ENCODE data around the gene COX6B1. TPM values are rescaled to one million over a fixed set of nuclear protein-coding genes. Genes with fewer than 3 reads are reported as not detected.

The COX6B1 gene
- polyA plus RNA-seq, 6 donors from 2014 or later = 623 to 732 (median 678) TPM

DNA sequence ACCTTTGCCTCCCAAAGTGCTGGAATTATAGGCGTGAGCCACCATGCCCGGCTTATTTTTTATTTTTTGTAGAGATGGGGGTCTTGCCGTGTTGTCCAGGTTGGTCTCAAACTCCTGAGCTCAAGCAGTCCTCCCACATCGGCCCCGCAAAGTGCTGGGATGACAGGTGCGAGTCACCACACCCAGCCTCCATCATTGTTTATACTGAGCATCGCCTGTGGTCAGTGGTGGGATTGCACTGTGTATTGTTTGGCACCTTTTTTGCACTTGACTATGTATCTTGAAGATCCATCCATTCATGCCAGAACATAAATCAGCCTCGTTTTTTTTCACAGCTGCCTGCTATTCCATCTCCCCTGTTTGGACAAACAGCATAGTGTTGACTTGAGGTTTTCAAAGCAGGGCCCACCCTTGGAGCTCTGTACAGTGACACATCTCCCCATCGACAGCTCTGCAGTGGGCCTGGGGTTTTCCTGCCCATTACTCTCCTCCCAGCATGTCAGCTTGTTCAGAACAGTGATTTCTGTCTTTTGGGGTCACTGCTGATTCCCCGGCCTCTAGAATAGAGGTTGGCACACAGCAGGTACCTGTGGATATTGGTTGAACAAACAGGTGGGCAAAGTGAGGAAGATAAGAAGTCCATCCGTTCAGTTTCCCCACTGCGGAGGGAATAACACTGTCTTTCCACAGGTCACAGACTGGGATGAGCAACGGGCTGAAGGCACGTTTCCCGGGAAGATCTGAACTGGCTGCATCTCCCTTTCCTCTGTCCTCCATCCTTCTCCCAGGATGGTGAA, 10.0 kb downstream of the COX6B1 start:
- peaks cover 0 to 6% (median 5%) of the 10 kb centered on the region in 3 donors for H3K4me1 Mint-ChIP-seq
- peak overlapping the region in 1 of 6 donors; percentile 56 for H3K27ac Mint-ChIP-seq
- peaks cover 10 to 20% of the 10 kb centered on the region in 2 donors for H3K36me3 Mint-ChIP-seq
- H3K27me3 Mint-ChIP-seq = no peaks in the 10 kb centered on the region
- no peak for ATAC-seq (ENCODE audit: low read depth in 2 of 2)
- H3K9me3 Mint-ChIP-seq = no peaks in the 10 kb centered on the region
- H3K4me3 Mint-ChIP-seq = no peak overlapping the region
- DNase-seq = no peak

- Mint-ChIP-seq H3K36me3 (peaks cover 0 to 8% of the 10 kb centered on the region in 2 donors), H3K4me1 (peaks cover 0 to 7% (median 0%) of the 10 kb centered on the region in 3 donors), H3K9me3 (no peaks in the 10 kb centered on the region), H3K4me3 (no peak overlapping the region), H3K27ac (peak overlapping the region in 1 of 6 donors; percentile 79), H3K27me3 (no peaks in the 10 kb centered on the region)
- DNase-seq (no peak), ATAC-seq (ENCODE audit: low read depth in 2 of 2) (no peak)
Measured at GRCh38 chr19:35661995-35662340, 13.8 kb downstream of the COX6B1 start.

- H3K9me3 Mint-ChIP-seq = no peaks in the 10 kb centered on the region
- H3K36me3 Mint-ChIP-seq = no peaks in the 10 kb centered on the region
- H3K4me3 Mint-ChIP-seq = no peak overlapping the region
Measured at GRCh38 chr19:35663981-35664380, 15.9 kb downstream of the COX6B1 start.

GRCh38 chr19:35665157-35665556, 17.0 kb downstream of the COX6B1 start:
- Mint-ChIP-seq H3K27ac (no peak overlapping the region), H3K4me1 (peaks cover 0 to 7% (median 0%) of the 10 kb centered on the region in 3 donors), H3K9me3 (peaks cover 0 to 3% (median 0%) of the 10 kb centered on the region in 7 donors), H3K36me3 (no peaks in the 10 kb centered on the region), H3K4me3 (no peak overlapping the region), H3K27me3 (peaks cover 0 to 8% (median 6%) of the 10 kb centered on the region in 3 donors)
- no peak for ATAC-seq (ENCODE audit: low read depth in 2 of 2)
- no peak for DNase-seq

More at GRCh38 chr19:35663981-35664380, 15.9 kb downstream of the COX6B1 start:
- ATAC-seq (ENCODE audit: low read depth in 2 of 2) (no peak), DNase-seq (no peak)
- Mint-ChIP-seq H3K4me1 (peaks cover 0 to 3% (median 0%) of the 10 kb centered on the region in 3 donors), H3K27me3 (no peaks in the 10 kb centered on the region), H3K27ac (no peak overlapping the region)

DNA sequence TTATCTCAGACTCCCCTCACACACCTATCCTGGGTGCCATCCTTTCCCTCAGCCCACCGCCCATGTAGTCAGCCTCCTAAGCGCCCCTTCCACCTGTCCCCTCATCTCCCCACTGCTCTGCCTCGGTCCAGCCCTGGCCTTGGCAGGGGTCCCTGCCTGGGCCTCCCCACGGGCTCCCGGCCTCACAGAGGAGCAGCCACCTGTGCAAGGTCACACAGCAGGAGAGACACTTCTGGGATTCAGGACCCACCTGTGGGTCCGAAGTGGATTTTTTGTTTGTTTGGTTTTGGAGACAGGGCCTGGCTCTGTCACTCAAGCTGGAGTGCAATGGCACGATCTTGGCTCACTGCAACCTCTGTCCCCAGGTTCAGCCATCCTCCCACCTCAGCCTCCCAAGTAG, 17.5 kb downstream of the COX6B1 start:
- Mint-ChIP-seq H3K9me3 (peaks cover 0 to 3% (median 0%) of the 10 kb centered on the region in 7 donors), H3K36me3 (no peaks in the 10 kb centered on the region), H3K4me1 (peaks cover 0 to 7% (median 0%) of the 10 kb centered on the region in 3 donors), H3K27ac (no peak overlapping the region), H3K27me3 (peaks cover 0 to 12% (median 8%) of the 10 kb centered on the region in 3 donors), H3K4me3 (no peak overlapping the region)
- no peak for DNase-seq
- ATAC-seq (ENCODE audit: low read depth in 2 of 2) = no peak

GRCh38 chr19:35666251-35666913, 18.3 kb downstream of the COX6B1 start, which contains the start of gene UPK1A:
Gene UPK1A (plus strand): TSS chr19:35666517. CDS start chr19:35666813, 296 bp downstream.
- peaks cover 0 to 7% (median 0%) of the 10 kb centered on the region in 3 donors for H3K4me1 Mint-ChIP-seq
- H3K27me3 Mint-ChIP-seq = peaks cover 0 to 16% (median 14%) of the 10 kb centered on the region in 3 donors
- no peaks in the 10 kb centered on the region for H3K36me3 Mint-ChIP-seq
- no peak for ATAC-seq (ENCODE audit: low read depth in 2 of 2)
- DNase-seq = no peak
- peak within 1 kb of the TSS in 1 of 6 donors; percentile 94 for H3K27ac Mint-ChIP-seq
- H3K9me3 Mint-ChIP-seq = peaks cover 0 to 3% (median 0%) of the 10 kb centered on the region in 7 donors
- H3K4me3 Mint-ChIP-seq = no peak within 1 kb of the TSS

DNA sequence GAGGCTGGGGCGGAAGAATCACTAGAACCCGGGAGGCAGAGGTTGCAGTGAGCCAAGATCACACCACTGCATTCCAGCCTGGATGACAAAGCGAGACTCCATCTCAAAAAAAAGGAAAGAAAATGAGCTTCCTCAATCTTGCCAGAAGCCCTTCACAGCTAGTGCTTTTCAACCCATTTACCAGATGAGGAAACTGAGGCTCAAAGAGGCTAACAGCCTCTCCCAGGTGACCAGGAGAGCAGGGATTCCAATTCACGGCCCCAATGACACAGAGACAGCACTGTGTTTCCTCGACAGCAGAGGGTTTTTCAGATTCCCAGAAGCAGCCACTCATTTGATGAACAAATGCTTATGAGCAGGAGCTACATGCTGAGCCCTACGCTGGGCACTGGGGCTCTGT, 21.4 kb downstream of the COX6B1 start:
- H3K36me3 Mint-ChIP-seq = peaks cover 0 to 6% of the 10 kb centered on the region in 2 donors
- H3K4me3 Mint-ChIP-seq = no peak overlapping the region

GRCh38 chr19:35669974-35670373, 21.9 kb downstream of the COX6B1 start:
- no peak for DNase-seq
- Mint-ChIP-seq H3K4me1 (peaks cover 3 to 13% (median 7%) of the 10 kb centered on the region in 3 donors), H3K27ac (peak overlapping the region in 1 of 6 donors; percentile 20), H3K36me3 (peaks cover 0 to 6% of the 10 kb centered on the region in 2 donors), H3K27me3 (peaks cover 18 to 44% (median 36%) of the 10 kb centered on the region in 3 donors), H3K9me3 (peaks cover 0 to 3% (median 0%) of the 10 kb centered on the region in 7 donors), H3K4me3 (no peak overlapping the region)
- ATAC-seq (ENCODE audit: low read depth in 2 of 2) = no peak

More for the DNA sequence above, 21.4 kb downstream of the COX6B1 start:
- ATAC-seq (ENCODE audit: low read depth in 2 of 2) (no peak), DNase-seq (no peak)
- Mint-ChIP-seq H3K27ac (peak overlapping the region in 1 of 6 donors; percentile 20), H3K9me3 (peaks cover 0 to 3% (median 0%) of the 10 kb centered on the region in 7 donors), H3K4me1 (peaks cover 3 to 13% (median 7%) of the 10 kb centered on the region in 3 donors), H3K27me3 (peaks cover 18 to 42% (median 36%) of the 10 kb centered on the region in 3 donors)

GRCh38 chr19:35670686-35671085, 22.6 kb downstream of the COX6B1 start:
- H3K4me3 Mint-ChIP-seq = no peak overlapping the region
- ATAC-seq (ENCODE audit: low read depth in 2 of 2) = no peak

GRCh38 chr19:35671818-35672217, 23.7 kb downstream of the COX6B1 start:
- H3K4me3 Mint-ChIP-seq = no peak overlapping the region

More at GRCh38 chr19:35670686-35671085, 22.6 kb downstream of the COX6B1 start:
- H3K27ac Mint-ChIP-seq = no peak overlapping the region
- peaks cover 0 to 3% (median 0%) of the 10 kb centered on the region in 7 donors for H3K9me3 Mint-ChIP-seq
- peaks cover 18 to 46% (median 39%) of the 10 kb centered on the region in 3 donors for H3K27me3 Mint-ChIP-seq
- peaks cover 3 to 13% (median 7%) of the 10 kb centered on the region in 3 donors for H3K4me1 Mint-ChIP-seq
- peaks cover 0 to 6% of the 10 kb centered on the region in 2 donors for H3K36me3 Mint-ChIP-seq
- DNase-seq = no peak

GRCh38 chr19:35673121-35673804, 25.1 kb downstream of the COX6B1 start:
- Mint-ChIP-seq H3K27me3 (peaks cover 22 to 64% (median 58%) of the 10 kb centered on the region in 3 donors), H3K9me3 (peaks cover 0 to 4% (median 0%) of the 10 kb centered on the region in 7 donors), H3K36me3 (peaks cover 0 to 6% of the 10 kb centered on the region in 2 donors), H3K27ac (no peak overlapping the region), H3K4me1 (peaks cover 3 to 10% (median 7%) of the 10 kb centered on the region in 3 donors), H3K4me3 (peak overlapping the region; percentile 61 to 79 (median 73))
- peak; percentile 61 to 67 for ATAC-seq (ENCODE audit: low read depth in 2 of 2)
- no peak for DNase-seq

More at GRCh38 chr19:35671818-35672217, 23.7 kb downstream of the COX6B1 start:
- H3K27me3 Mint-ChIP-seq = peaks cover 18 to 56% (median 50%) of the 10 kb centered on the region in 3 donors
- ATAC-seq (ENCODE audit: low read depth in 2 of 2) = no peak
- H3K4me1 Mint-ChIP-seq = peaks cover 3 to 13% (median 7%) of the 10 kb centered on the region in 3 donors
- H3K36me3 Mint-ChIP-seq = peaks cover 0 to 6% of the 10 kb centered on the region in 2 donors
- no peak overlapping the region for H3K27ac Mint-ChIP-seq
- no peak for DNase-seq
- peaks cover 0 to 3% (median 0%) of the 10 kb centered on the region in 7 donors for H3K9me3 Mint-ChIP-seq

DNA sequence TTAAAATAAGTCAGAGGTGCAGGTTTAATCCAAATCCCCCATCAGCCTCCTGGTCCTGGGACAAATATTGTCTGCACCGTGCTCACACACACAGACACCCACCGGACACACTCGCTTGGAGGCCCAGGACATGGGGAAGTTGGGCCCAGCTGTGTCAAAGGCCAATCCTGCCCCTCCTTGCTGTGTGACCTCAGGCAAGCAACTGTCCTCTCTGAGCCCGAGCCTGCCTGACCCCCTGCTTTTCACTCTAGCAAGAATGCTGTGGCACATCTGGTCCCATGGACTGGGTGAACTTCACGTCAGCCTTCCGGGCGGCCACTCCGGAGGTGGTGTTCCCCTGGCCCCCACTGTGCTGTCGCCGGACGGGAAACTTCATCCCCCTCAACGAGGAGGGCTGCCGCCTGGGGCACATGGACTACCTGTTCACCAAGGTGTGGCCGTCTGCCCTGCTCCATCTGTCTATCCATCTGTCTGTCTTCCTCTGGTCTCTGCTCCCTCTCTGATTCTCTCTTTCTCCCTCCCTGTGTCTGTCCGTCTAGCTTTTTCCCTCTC, 27.5 kb downstream of the COX6B1 start:
- H3K9me3 Mint-ChIP-seq = peaks cover 0 to 4% (median 0%) of the 10 kb centered on the region in 7 donors
- peaks cover 3 to 7% (median 6%) of the 10 kb centered on the region in 3 donors for H3K4me1 Mint-ChIP-seq
- DNase-seq = no peak
- no peak for ATAC-seq (ENCODE audit: low read depth in 2 of 2)
- H3K4me3 Mint-ChIP-seq = peak overlapping the region in 1 of 8 donors; percentile 78
- peaks cover 22 to 57% (median 47%) of the 10 kb centered on the region in 3 donors for H3K27me3 Mint-ChIP-seq
- H3K27ac Mint-ChIP-seq = no peak overlapping the region
- H3K36me3 Mint-ChIP-seq = peaks cover 0 to 6% of the 10 kb centered on the region in 2 donors
